ENCODE measurements around the gene FOXN3. TPM values are rescaled to one million over a fixed set of nuclear protein-coding genes. Genes with fewer than 3 reads are reported as not detected.

Gene FOXN3
- total RNA-seq, 1 experiment from 2014 or later: 125 TPM

- Histone ChIP-seq H2BK120ac (ENCODE audit: low read depth, low read length, poor library complexity, severe bottlenecking) (no peak overlapping the region), H2BK12ac (ENCODE audit: insufficient read length, low read depth, low read length) (no peak overlapping the region), H2BK20ac (ENCODE audit: low read depth, low read length, poor library complexity, severe bottlenecking) (no peak overlapping the region), H3K79me2 (ENCODE audit: insufficient read depth, low read length) (no peaks in the 10 kb centered on the region; the same call in 1 of the 2 replicates), H4K91ac (ENCODE audit: insufficient read length, low read depth, low read length) (no peak overlapping the region), H3T11ph (ENCODE audit: low read length) (no peak overlapping the region), H3K23me2 (ENCODE audit: insufficient read length, low read depth, low read length, poor library complexity, severe bottlenecking) (no peaks in the 10 kb centered on the region), H3K4ac (ENCODE audit: low read depth, low read length) (no peak overlapping the region), H4K8ac (replicated peaks; ENCODE audit: insufficient read length, low read depth, low read length) (no peak overlapping the region), H3K9me3 (ENCODE audit: control insufficient read depth, low read depth, low read length) (no peaks in the 10 kb centered on the region), H3K23ac (ENCODE audit: insufficient read length, low read depth, low read length) (no peak overlapping the region), H3K4me1 (ENCODE audit: insufficient read depth, low read length) (no peaks in the 10 kb centered on the region), H3K27me3 (ENCODE audit: insufficient read depth, low read length) (no peaks in the 10 kb centered on the region), H3K79me1 (ENCODE audit: insufficient read depth, low read depth, low read length, poor library complexity, severe bottlenecking) (no peaks in the 10 kb centered on the region), H2BK5ac (ENCODE audit: insufficient read length, low read length) (no peak overlapping the region), H4K20me1 (ENCODE audit: control insufficient read depth, insufficient read depth, insufficient read length) (no peaks in the 10 kb centered on the region), H3K4me2 (ENCODE audit: insufficient read depth, insufficient read length, low read length) (no peak overlapping the region), H3K27ac (ENCODE audit: insufficient read length, low read depth, low read length) (no peak overlapping the region), H4K5ac (ENCODE audit: insufficient read length, low read depth, low read length) (no peak overlapping the region), H3K14ac (ENCODE audit: insufficient read depth, low read length) (no peak overlapping the region), H2AK5ac (ENCODE audit: insufficient read length, low read length) (no peak overlapping the region), H3K56ac (ENCODE audit: insufficient read length, low read depth, low read length) (no peak overlapping the region), H3K18ac (ENCODE audit: insufficient read length, low read depth, low read length) (no peak overlapping the region), H2AFZ (ENCODE audit: low read length) (no peak overlapping the region), H2BK15ac (ENCODE audit: low read depth, low read length) (no peak overlapping the region), H3K9ac (ENCODE audit: extremely low read depth, insufficient read length, low read length) (no peak overlapping the region)
- Mint-ChIP-seq H3K36me3 (ENCODE audit: insufficient read depth in 1 of 3, low read depth in 3 of 3) (peaks cover 22 to 26% (median 25%) of the 10 kb centered on the region in 3 experiments), H3K4me3 (no peak overlapping the region), H3K4me1 (peaks cover 31 to 33% of the 10 kb centered on the region in 2 experiments), H3K27ac (no peak overlapping the region; a peak in 1 of 7 replicates), H3K9me3 (no peaks in the 10 kb centered on the region), H3K27me3 (ENCODE audit: low read depth) (no peaks in the 10 kb centered on the region)
- no CpG with 5 or more reads among the region's 3 CpGs for WGBS (ENCODE audit: extremely low coverage, insufficient read length, low lambda C conversion rate)
- TF ChIP-seq CTCF (conservative IDR thresholded peaks at IDR 0.05): no peak
- DNase-seq: no peak
These were observed 228.5 kb downstream of the FOXN3 start for GRCh38 chr14:89188492-89188891.
